Hepatocyte (in vitro differentiated cells): ENCODE results near the gene SEMA4C. TPM values are rescaled to one million over a fixed set of nuclear protein-coding genes. Genes with fewer than 3 reads are reported as not detected.

Experiments
- DNase-seq: peaks from one replicate; pipeline ENCODE4 v3.0.0-alpha.2; 2016; ENCODE audit warnings: low spot score
- H2AFZ ChIP-seq: fragments of 200-600 bp; sonication (generic); 2 replicates; pipeline ENCODE4 v1.6.0; 2016; ENCODE audit warnings: antibody characterized with exemption, mild to moderate bottlenecking
- H3K27ac ChIP-seq: fragments of 200-600 bp; sonication (generic); 2 replicates; pipeline ENCODE4 v1.5.1; 2016; ENCODE audit warnings: mild to moderate bottlenecking
- H3K27me3 ChIP-seq: fragments of 200-600 bp; sonication (generic); 2 replicates; pipeline ENCODE4 v1.6.1; 2016
- H3K36me3 ChIP-seq: fragments of 200-600 bp; sonication (generic); replicated peaks from 2 replicates; pipeline ENCODE4 v1.5.1; 2016; ENCODE audit warnings: low read depth; ENCODE audit not compliant: insufficient read depth
- H3K4me1 ChIP-seq: fragments of 200-600 bp; sonication (generic); 2 replicates; pipeline ENCODE4 v1.5.1; 2016; ENCODE audit warnings: mild to moderate bottlenecking, moderate library complexity; ENCODE audit not compliant: insufficient read depth
- H3K4me2 ChIP-seq: fragments of 200-600 bp; sonication (generic); 2 replicates; pipeline ENCODE4 v1.6.0; 2016
- H3K4me3 ChIP-seq: fragments of 200-600 bp; sonication (generic); 2 replicates; pipeline ENCODE4 v1.5.1; 2016; ENCODE audit warnings: mild to moderate bottlenecking
- H3K79me2 ChIP-seq: fragments of 200-600 bp; sonication (generic); 2 replicates; pipeline ENCODE4 v1.6.0; 2017; ENCODE audit warnings: mild to moderate bottlenecking
- H3K9me2 ChIP-seq: fragments of 200-600 bp; sonication (generic); replicated peaks from 2 replicates; pipeline ENCODE4 v1.6.0; 2017; ENCODE audit warnings: mild to moderate bottlenecking; ENCODE audit not compliant: insufficient read depth
- H3K9me3 ChIP-seq: fragments of 200-600 bp; sonication (generic); 2 replicates; pipeline ENCODE4 v1.5.1; 2016; ENCODE audit warnings: low read depth, mild to moderate bottlenecking
- H4K20me1 ChIP-seq: fragments of 200-600 bp; sonication (generic); 2 replicates; pipeline ENCODE4 v1.6.0; 2016; ENCODE audit warnings: mild to moderate bottlenecking; ENCODE audit not compliant: insufficient read depth, poor library complexity, severe bottlenecking
- EZH2 ChIP-seq: fragments of 200-600 bp; sonication (generic); IDR thresholded peaks from 2 replicates; pipeline ENCODE4 v1.6.1; 2016; ENCODE audit warnings: antibody characterized with exemption, mild to moderate bottlenecking, borderline replicate concordance
- EZH2phosphoT487 ChIP-seq: fragments of 200-600 bp; sonication (generic); IDR thresholded peaks from one replicate; pipeline ENCODE4 v1.6.1; 2018; ENCODE audit warnings: antibody characterized with exemption, mild to moderate bottlenecking, low read depth, moderate library complexity; ENCODE audit not compliant: unreplicated experiment, severe bottlenecking
- WGBS: methylation state at CpG from one replicate; pipeline ENCODE4 v1.1.6; 2016; ENCODE audit warnings: low lambda C conversion rate; ENCODE audit errors: missing lambda C conversion rate; 5-methylcytosine and 5-hydroxymethylcytosine counted together
- polyA plus RNA-seq: library from polyadenylated mRNA; unstranded; fragments of >200 nt; fragmentation: Nextera tagmentation; extraction: Ambion mirVana; gene quantifications from 2 replicates; pipeline ENCODE4 v1.2.1, GENCODE V29; 2016
- total RNA-seq: library from RNA; depleted of rRNA; stranded (reverse); fragments of >200 nt; gene quantifications from 2 replicates; pipeline ENCODE4 v1.2.3, GENCODE V29; 2014
- TF ChIP-seq, protein P1 (sequence below): fragments of 200-600 bp; sonication (generic); IDR thresholded peaks from 2 replicates; pipeline ENCODE4 v1.5.1; 2016; ENCODE audit warnings: antibody characterized with exemption, mild to moderate bottlenecking; ENCODE audit not compliant: poor library complexity

SEMA4C gene
- total and polyA plus RNA-seq, 2 experiments from 2014 or later: 28.6 to 37.5 TPM

DNA sequence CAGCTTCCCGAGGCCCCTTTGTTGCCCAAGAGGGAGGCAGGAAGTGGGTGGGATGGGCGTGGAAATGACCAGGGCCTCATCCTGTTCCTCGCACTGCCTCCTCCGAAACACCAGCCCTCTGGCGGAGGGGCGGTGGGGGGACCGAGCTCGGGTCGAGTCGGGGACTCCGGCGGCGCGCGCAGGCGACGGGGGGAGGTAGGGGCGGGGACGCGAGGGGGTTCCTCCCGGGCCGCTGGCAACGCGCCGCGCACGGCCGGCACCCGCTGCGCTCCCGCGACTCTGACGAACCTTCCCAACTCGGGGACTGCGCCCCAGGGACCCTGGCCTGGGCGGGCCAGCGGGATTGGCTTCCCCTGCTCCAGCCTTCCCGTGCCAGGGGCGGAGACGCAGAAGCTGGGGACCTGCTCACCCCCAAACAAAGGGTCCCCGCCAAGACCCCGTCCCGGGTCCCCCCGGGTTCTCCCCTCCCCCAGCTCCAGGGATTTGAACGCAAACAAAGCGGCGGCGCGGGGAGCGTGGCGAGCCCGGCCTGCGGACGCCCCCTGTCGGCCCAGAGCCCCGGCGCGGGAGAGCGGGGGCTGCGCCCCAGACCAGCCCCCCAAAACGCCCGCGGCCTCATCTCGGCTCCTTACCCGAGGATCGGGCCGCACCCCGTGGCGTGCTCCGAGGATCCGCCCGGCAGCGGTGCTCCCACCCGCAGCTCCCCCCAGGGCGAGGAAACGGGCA is 1.2 kb downstream of the SEMA4C start:
- Histone ChIP-seq H3K9me3 (no peaks in the 10 kb centered on the region), H3K4me2 (peak overlapping the region; percentile 99), H3K27ac (peak overlapping the region; percentile 100), H3K4me1 (peaks cover 32% of the 10 kb centered on the region), H4K20me1 (peaks cover 43% of the 10 kb centered on the region), H3K9me2 (no peaks in the 10 kb centered on the region), H3K4me3 (peak overlapping the region; percentile 100), H3K36me3 (no peaks in the 10 kb centered on the region), H3K27me3 (no peaks in the 10 kb centered on the region), H2AFZ (peak overlapping the region; percentile 91), H3K79me2 (peaks cover 57% of the 10 kb centered on the region)
- 1% methylated on average over 14 of the region's 76 CpGs for WGBS
- DNase-seq: peak; percentile 94
- TF ChIP-seq, protein P1, sequence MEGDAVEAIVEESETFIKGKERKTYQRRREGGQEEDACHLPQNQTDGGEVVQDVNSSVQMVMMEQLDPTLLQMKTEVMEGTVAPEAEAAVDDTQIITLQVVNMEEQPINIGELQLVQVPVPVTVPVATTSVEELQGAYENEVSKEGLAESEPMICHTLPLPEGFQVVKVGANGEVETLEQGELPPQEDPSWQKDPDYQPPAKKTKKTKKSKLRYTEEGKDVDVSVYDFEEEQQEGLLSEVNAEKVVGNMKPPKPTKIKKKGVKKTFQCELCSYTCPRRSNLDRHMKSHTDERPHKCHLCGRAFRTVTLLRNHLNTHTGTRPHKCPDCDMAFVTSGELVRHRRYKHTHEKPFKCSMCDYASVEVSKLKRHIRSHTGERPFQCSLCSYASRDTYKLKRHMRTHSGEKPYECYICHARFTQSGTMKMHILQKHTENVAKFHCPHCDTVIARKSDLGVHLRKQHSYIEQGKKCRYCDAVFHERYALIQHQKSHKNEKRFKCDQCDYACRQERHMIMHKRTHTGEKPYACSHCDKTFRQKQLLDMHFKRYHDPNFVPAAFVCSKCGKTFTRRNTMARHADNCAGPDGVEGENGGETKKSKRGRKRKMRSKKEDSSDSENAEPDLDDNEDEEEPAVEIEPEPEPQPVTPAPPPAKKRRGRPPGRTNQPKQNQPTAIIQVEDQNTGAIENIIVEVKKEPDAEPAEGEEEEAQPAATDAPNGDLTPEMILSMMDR: peak; percentile 76
- TF ChIP-seq EZH2phosphoT487: no peak

DNA sequence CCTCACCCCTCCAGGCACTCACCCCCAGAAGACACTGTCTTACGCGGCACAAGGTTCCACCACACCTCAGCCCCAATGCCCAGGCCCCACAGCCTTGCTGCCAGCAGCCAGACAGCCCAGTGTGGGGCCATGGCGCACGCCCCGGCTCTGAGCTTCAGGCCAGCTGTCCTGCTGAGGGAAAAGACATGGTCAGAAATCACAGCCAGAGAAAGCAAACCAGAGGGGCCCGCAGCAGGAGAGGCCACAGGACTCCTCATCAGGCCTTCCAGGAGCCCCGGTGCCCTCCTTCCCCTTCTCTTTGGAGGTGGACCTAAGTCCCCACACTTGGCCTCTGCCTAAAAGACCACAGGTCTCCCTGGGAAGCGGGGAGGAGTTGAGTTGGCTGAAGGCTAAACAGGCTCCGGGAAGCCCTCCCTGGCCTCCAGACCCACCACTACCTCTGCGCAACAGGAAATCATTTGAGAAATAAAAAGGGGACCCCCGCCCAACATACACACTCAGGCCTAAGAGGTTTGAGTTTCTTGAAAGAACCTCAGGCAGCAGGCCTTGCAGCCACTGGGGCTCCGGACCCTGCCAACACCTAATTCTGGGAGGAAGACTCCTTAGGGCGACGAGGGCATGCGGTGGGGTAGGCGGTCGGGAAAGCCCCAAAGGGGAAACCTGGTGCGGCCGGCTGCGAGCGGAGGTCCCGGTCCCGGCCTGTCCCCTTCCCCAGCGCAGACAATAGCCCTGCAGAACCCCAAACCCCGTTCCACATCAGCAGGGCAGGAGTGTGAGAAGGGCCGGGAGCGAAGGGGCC is 1.9 kb downstream of the SEMA4C start:
- TF ChIP-seq EZH2phosphoT487 (no peak), EZH2 (no peak)
- TF ChIP-seq, protein P1: no peak
- no peaks in the 10 kb centered on the region for H3K9me2 ChIP-seq
- no peak for DNase-seq
- peaks cover 30% of the 10 kb centered on the region for H3K4me1 ChIP-seq
- no peaks in the 10 kb centered on the region for H3K36me3 ChIP-seq
- H3K27me3 ChIP-seq: no peaks in the 10 kb centered on the region
- H2AFZ ChIP-seq: no peak overlapping the region
- peaks cover 57% of the 10 kb centered on the region for H3K79me2 ChIP-seq
- H3K9me3 ChIP-seq: no peaks in the 10 kb centered on the region
- H3K4me3 ChIP-seq: peak overlapping the region; percentile 100
- H3K27ac ChIP-seq: peak overlapping the region; percentile 100
- H3K4me2 ChIP-seq: peak overlapping the region; percentile 99
- peaks cover 43% of the 10 kb centered on the region for H4K20me1 ChIP-seq
- WGBS: 10% methylated on average over 27 of the region's 27 CpGs

DNA sequence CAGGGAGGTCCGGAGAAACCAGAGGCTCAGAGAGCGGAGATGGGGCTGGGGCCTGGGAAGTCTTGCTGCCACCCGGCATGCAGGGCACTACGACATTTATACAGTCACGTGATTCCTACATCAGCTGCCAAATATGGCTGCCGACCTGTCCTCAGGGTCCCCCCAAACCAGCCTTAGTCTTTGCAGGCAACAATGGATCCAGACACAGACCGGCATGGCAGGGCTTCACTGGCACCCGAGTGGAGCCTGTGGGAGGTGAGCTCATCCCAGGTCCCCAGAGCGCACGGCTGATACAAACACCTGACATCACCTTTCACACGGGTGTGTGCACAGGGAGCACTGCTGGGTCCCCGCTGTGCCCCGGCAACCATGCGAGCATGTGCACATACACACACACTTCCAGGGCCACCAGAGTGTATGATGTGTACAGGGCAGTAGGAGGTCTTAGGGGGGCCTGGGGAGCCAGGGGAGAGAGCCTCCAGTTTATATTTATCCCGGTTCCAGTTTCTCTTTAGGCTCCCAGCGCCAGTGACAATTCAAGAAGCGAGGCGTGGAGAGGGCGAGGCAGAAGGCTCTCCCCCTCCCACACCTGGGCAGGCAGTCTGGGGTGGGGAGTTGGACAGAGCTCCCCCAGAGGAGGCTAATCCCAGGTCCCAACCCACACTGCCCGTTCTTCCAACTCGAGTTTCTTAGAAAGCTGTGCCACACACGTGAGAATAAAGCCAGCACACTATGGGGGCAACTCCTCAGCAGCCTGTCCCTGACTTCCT is 2.7 kb downstream of the SEMA4C start:
- Histone ChIP-seq H3K4me1 (peaks cover 30% of the 10 kb centered on the region), H3K9me2 (no peaks in the 10 kb centered on the region), H3K27me3 (no peaks in the 10 kb centered on the region), H3K4me3 (peak overlapping the region; percentile 100), H3K27ac (peak overlapping the region; percentile 100), H3K36me3 (no peaks in the 10 kb centered on the region), H3K79me2 (peaks cover 57% of the 10 kb centered on the region), H4K20me1 (peaks cover 43% of the 10 kb centered on the region), H3K9me3 (no peaks in the 10 kb centered on the region), H3K4me2 (peak overlapping the region; percentile 99), H2AFZ (no peak overlapping the region)
- TF ChIP-seq, protein P1: no peak
- DNase-seq: no peak
- 79% methylated on average over 22 of the region's 22 CpGs for WGBS
